ENCODE data around the gene PXK.
"Not testable (repeated sequence)": the region's sequence is repeated elsewhere in the genome, so short reads cannot be mapped to it uniquely, and the experiment has no call there.

PXK gene

GRCh38 chr3:58322793-58323192, 9.9 kb upstream of the PXK start:
- no peak overlapping the region for H3K27ac ChIP-seq
- DNase-seq (ENCODE audit: low read depth, low spot score), result no peak

DNA sequence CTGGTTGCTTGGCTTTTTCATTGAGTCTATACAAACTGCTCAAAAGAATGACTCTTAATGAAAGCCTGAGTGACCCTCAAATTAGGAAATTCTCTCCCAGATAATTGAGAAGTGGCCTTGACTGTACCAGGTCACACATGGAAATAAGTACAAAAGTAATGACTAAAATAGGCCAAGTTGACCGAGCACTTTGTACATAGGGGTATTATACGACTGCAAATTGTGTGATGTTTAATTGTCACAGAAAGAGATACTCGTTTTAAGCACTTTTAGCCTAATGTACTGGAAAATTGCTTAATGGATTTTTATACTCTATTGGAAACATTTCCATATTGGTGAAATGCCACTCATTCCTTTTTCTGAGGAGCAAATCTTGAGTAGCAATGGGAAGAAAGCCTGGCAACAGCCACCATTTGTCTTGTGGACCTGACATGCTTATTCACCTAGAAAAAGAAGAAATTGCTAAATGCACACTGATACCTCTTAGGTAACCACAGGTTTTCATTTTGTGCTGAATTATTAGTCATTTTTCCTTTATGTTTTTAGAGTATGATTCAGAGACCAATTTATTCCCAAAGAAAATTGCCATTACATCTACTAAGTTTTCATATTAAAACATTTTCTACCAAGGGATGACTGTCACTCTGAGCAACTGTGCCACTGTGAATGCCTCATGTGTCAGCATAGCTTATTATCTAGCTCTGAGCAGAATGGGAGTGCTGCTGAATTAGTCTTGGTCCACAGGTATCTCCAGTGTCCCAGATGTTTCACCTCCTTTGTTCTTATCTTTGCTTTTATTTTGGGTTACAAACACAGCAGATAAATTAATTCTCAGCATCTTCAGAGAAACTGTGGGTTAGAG, 8.9 kb upstream of the PXK start:
- no peak overlapping the region for H3K27ac ChIP-seq
- DNase-seq (ENCODE audit: low read depth, low spot score), result no peak

GRCh38 chr3:58324391-58325390, 8.0 kb upstream of the PXK start:
- H3K27ac ChIP-seq, result peak overlapping the region; percentile 18

DNA sequence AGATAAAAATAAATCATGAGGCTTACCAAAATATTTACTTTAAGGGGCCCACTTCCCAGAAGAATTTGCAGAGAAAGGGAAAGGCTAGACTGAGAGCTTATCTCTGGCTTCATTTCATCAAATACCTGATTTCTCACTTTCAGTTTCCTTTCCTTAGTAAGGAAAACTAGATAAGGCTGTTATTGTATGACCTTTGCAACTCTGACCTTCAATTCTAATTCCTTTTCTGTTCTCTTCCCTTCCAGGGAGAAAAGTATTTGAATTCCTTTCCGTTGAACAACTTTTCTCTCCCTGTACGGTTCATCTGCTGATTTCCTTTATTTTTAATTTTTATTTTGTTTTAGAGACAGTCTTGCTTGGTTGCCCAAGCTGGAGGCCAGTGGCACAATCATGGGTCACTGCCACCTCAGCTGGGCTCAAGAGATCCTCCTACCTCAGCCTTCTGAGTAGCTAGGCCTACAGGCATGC, 7.1 kb upstream of the PXK start:
- no peak for DNase-seq (ENCODE audit: low read depth, low spot score)
- H3K27ac ChIP-seq, result peak overlapping the region; percentile 18

More at GRCh38 chr3:58324391-58325390, 8.0 kb upstream of the PXK start:
- DNase-seq (ENCODE audit: low read depth, low spot score), result no peak

- no peak for DNase-seq (ENCODE audit: low read depth, low spot score)
- no peak overlapping the region for H3K27ac ChIP-seq
Measured at GRCh38 chr3:58326267-58326900, 6.3 kb upstream of the PXK start.

- H3K27ac ChIP-seq, result no peak overlapping the region
- no peak for DNase-seq (ENCODE audit: low read depth, low spot score)
Measured at GRCh38 chr3:58329150-58329921, 3.4 kb upstream of the PXK start.

- DNase-seq (ENCODE audit: low read depth, low spot score), result no peak
- H3K27ac ChIP-seq, result no peak overlapping the region
Measured at GRCh38 chr3:58329922-58330413, 2.7 kb upstream of the PXK start.

GRCh38 chr3:58331593-58332152, 1.0 kb upstream of the PXK start:
- no peak for DNase-seq (ENCODE audit: low read depth, low spot score)
- no peak overlapping the region for H3K27ac ChIP-seq

- DNase-seq (ENCODE audit: low read depth, low spot score), result no peak
- H3K27ac ChIP-seq, result peak overlapping the region; percentile 97
Measured at GRCh38 chr3:58333206-58334012, 717 bp downstream of the PXK start.

- DNase-seq (ENCODE audit: low read depth, low spot score), result no peak
Measured at GRCh38 chr3:58334013-58334321, 1.3 kb downstream of the PXK start.

GRCh38 chr3:58334506-58334884, 1.8 kb downstream of the PXK start:
- H3K27ac ChIP-seq, result peak overlapping the region; percentile 97
- no peak for DNase-seq (ENCODE audit: low read depth, low spot score)

More at GRCh38 chr3:58334013-58334321, 1.3 kb downstream of the PXK start:
- H3K27ac ChIP-seq, result peak overlapping the region; percentile 97

- peak overlapping the region; percentile 97 for H3K27ac ChIP-seq
- no peak for DNase-seq (ENCODE audit: low read depth, low spot score)
Measured at GRCh38 chr3:58335652-58335947, 2.9 kb downstream of the PXK start.

DNA sequence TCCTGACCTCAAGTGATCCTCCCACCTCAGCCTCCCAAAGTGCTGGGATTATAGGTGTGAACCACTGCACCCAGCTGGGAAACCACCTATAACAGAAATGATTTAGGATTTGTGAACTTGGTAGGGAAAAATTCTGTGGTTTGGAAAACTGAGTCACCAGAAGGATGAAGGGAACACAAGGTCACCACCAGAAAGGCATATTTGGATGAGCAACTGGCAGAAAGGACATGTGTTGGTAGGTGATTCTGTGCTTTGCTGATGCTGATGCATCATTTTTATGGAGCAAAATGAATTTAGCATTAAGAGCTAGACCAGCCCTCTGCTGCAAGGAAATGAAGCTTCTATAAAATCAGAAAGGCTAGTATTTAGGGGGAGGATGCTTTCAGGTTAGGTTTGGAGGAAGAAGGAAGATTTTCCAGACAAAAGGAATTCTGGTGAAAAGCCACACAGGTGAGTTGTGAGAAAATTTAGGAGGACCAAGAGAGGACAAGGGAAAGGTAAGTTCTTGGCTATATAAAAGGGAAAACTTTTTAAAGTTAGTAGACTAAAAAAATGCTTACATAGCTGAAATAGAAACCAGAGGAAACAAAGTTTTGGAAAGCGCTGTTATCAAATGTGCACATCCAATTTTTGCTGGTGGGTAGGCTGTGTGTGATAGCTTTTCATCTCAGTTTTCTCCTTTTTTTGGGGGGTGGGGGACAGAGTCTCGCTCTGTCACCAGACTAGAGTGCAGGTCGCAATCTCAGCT, 3.6 kb downstream of the PXK start:
- no peak for DNase-seq (ENCODE audit: low read depth, low spot score)
- H3K27ac ChIP-seq, result peak overlapping the region; percentile 97

DNA sequence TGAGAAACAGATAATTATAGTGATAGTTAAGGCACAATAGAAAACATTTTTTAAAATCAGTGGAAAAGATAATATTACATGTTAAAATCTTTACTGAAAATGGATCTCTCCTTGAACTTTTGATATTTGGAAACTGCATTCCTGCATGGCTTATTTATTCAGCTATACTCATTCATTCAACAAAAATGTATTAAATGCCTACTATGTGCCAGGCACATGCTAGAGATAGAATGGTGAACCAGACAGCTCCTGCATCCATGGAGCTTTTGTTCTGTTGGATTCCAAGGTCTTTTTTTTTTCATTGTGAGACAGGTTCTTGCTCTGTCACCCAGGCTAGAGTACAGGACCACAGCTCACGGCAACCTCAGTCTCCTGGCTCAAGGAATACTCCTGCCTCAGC, 4.5 kb downstream of the PXK start:
- DNase-seq (ENCODE audit: low read depth, low spot score), result no peak
- no peak overlapping the region for H3K27ac ChIP-seq

DNA sequence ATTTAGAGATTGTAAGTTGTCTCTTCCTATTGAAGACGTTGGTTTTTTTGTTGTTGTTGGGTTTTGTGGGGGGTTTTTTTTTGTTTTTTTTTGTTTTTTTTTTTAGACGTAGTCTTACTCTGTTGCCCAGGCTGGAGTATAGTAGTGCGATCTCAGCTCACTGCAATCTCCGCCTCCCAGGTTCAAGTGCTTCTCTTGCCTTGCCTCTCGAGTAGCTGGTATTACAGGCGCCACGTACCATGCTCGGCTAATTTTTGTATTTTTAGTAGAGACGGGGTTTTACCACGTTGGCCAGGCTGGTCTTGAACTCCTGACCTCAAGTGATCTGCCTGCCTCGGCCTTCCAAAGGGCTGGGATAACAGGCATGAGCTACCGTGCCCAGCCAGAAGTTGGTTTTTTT, 6.5 kb downstream of the PXK start:
- not testable (repeated sequence) for H3K27ac ChIP-seq; DNase-seq (ENCODE audit: low read depth, low spot score)

GRCh38 chr3:58340594-58341244, 8.0 kb downstream of the PXK start:
- H3K27ac ChIP-seq, result no peak overlapping the region
- DNase-seq (ENCODE audit: low read depth, low spot score), result no peak

DNA sequence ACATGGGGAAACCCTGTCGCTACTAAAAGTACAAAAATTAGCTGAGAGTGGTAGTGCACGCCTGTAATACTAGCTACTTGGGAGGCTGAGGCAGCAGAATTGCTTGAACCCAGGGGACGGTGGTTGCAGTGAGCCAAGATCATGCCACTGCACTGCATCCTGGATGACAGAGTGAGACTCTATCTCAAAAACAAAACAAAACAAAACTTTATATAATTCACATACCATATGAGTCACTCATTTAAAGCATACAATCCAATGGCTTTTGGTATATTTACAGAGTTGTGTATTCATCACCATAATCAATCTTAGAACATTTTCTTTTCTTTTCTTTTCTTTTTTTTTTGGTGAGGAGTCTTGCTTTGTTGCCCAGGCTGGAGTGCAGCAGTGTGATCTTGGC, 8.7 kb downstream of the PXK start:
- H3K27ac ChIP-seq, result no peak overlapping the region
- no peak for DNase-seq (ENCODE audit: low read depth, low spot score)

DNA sequence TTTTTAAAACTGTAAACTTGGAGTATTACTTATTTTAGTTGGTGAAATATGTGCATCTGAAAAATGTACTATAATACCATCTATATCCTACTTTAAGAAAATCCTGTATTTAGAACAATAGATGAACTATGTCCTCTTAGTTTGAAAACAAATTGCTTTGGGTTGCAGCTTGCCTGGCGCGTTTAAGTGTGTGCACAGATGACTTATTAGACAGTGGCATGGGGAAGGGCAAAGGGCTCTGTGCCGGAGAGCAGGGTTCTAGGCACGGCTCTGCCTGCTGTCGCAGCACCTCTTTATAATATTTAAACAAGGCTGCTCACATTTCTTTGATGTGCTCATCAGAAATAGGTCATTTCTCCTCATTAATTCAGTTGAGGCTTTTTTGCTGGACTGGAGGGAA, 10.0 kb downstream of the PXK start:
- DNase-seq (ENCODE audit: low read depth, low spot score), result no peak
- no peak overlapping the region for H3K27ac ChIP-seq

Data from epithelial cell of prostate (primary cell).